ENCODE results near the gene ABCC9. TPM values are rescaled to one million over a fixed set of nuclear protein-coding genes. Genes with fewer than 3 reads are reported as not detected.

The ABCC9 gene
- total and polyA plus RNA-seq, 2 donors (not counting 3 experiments of a cell fraction or from before 2014, with no cell fraction given), result under 0.01 TPM; not detected in 1

DNA sequence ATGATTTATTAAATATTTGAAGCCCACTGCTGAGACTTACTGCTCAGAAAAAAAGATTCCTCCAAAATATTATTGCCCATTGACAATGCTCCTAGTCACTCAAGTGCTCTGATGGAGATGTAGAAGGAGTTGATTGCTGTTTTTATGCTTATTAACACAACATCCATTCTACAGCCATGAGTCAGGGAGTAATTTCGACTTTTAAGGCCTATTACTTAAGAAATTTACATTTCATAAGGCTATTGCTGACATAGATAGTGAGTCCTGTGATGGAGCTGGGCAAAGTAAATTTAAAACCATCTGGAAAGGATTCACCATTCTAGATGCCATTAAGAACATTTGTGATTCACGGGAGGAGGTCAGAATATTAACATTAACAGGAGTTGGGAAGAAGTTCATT, 171.9 kb downstream of the ABCC9 start:
- no peak for FAIRE-seq
- Histone ChIP-seq H4K20me1 (replicated peaks; ENCODE audit: control insufficient read depth, extremely low read depth, insufficient read depth, low read length) (no peaks in the 10 kb centered on the region), H3K36me3 (ENCODE audit: control insufficient read depth in 2 of 2, extremely low read depth in 1 of 2, insufficient read depth in 2 of 2, low read length in 2 of 2) (no peaks in the 10 kb centered on the region), H2AFZ (ENCODE audit: low read depth, low read length) (no peak overlapping the region), H3K4me2 (ENCODE audit: insufficient read depth, low read length) (no peak overlapping the region), H3K4me3 (replicated peaks in 1 of 3; ENCODE audit: insufficient read depth in 1 of 3, low read depth in 1 of 3, low read length in 3 of 3) (no peak overlapping the region), H3K27ac (ENCODE audit: insufficient read depth, low read depth, low read length) (no peak overlapping the region), H3K79me2 (ENCODE audit: control insufficient read depth, insufficient read depth, low read length) (no peaks in the 10 kb centered on the region), H3K9me3 (replicated peaks; ENCODE audit: control insufficient read depth, insufficient read depth, low read length) (no peaks in the 10 kb centered on the region), H3K4me1 (ENCODE audit: control insufficient read depth, extremely low read depth, insufficient read depth, low read length) (no peaks in the 10 kb centered on the region), H3K9me1 (replicated peaks; ENCODE audit: control insufficient read depth, extremely low read depth, insufficient read depth, low read length) (no peaks in the 10 kb centered on the region), H3K9ac (replicated peaks; ENCODE audit: extremely low read depth, insufficient read depth, low read length) (no peak overlapping the region), H3K27me3 (ENCODE audit: control insufficient read depth in 2 of 2, insufficient read depth in 2 of 2, low read length in 2 of 2) (peaks cover 12 to 22% of the 10 kb centered on the region in 2 experiments)
- no peak for TF ChIP-seq EZH2 (IDR thresholded peaks at IDR 0.05; ENCODE audit: borderline replicate concordance, low read depth, low read length, severe bottlenecking)
- TF ChIP-seq POLR2AphosphoS5 (IDR thresholded peaks at IDR 0.05; ENCODE audit: insufficient read depth, low read depth, low read length), result no peak
- TF ChIP-seq GATA2 (IDR thresholded peaks at IDR 0.05; ENCODE audit: insufficient read depth, insufficient read length, low read depth, low read length), result no peak
- TF ChIP-seq, protein P1, sequence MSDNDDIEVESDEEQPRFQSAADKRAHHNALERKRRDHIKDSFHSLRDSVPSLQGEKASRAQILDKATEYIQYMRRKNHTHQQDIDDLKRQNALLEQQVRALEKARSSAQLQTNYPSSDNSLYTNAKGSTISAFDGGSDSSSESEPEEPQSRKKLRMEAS (IDR thresholded peaks at IDR 0.05; ENCODE audit: insufficient read depth, insufficient read length), result no peak
- no peak for TF ChIP-seq JUN (IDR thresholded peaks at IDR 0.05; ENCODE audit: borderline replicate concordance, insufficient read depth, insufficient read length, low read depth)
- TF ChIP-seq POLR2A (IDR thresholded peaks at IDR 0.05; ENCODE audit: low read depth, low read length), result no peak
- TF ChIP-seq, protein P2, sequence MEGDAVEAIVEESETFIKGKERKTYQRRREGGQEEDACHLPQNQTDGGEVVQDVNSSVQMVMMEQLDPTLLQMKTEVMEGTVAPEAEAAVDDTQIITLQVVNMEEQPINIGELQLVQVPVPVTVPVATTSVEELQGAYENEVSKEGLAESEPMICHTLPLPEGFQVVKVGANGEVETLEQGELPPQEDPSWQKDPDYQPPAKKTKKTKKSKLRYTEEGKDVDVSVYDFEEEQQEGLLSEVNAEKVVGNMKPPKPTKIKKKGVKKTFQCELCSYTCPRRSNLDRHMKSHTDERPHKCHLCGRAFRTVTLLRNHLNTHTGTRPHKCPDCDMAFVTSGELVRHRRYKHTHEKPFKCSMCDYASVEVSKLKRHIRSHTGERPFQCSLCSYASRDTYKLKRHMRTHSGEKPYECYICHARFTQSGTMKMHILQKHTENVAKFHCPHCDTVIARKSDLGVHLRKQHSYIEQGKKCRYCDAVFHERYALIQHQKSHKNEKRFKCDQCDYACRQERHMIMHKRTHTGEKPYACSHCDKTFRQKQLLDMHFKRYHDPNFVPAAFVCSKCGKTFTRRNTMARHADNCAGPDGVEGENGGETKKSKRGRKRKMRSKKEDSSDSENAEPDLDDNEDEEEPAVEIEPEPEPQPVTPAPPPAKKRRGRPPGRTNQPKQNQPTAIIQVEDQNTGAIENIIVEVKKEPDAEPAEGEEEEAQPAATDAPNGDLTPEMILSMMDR (IDR thresholded peaks at IDR 0.05; ENCODE audit: extremely low read depth in 1 of 2, insufficient read depth in 1 of 2, low read depth in 1 of 2, low read length in 2 of 2), result no peak
- TF ChIP-seq MYC (IDR thresholded peaks at IDR 0.05; ENCODE audit: low read depth, low read length), result no peak
- no peak for TF ChIP-seq FOS (IDR thresholded peaks at IDR 0.05; ENCODE audit: borderline replicate concordance, insufficient read depth, low read length)
- intact Hi-C loops (cut with micrococcal nuclease) (no loop called here), dilution Hi-C loops (cut with MboI; ENCODE audit: extremely low pct_ligation_motif_present, low sequenced_read_pairs) (no loop called here)
- no TSS peak for BruUV-seq (replicated peaks)
- no peak for DNase-seq (ENCODE audit: low read depth, low spot score)
- POLR2A ChIA-PET, result no interaction called here
- CTCF ChIA-PET, result interaction anchor here (1.2 kb wide), 1 partner anchor 11 kb away, joined by 4 read pairs; no protein-coding TSS in a partner anchor
